SK-N-SH (cell line): ENCODE measurements around the gene BCO2.
"Not testable (repeated sequence)": the region's sequence is repeated elsewhere in the genome, so short reads cannot be mapped to it uniquely, and the experiment has no call there.

Source experiments
- CTCF ChIP-seq: fragments of 200-600 bp; sonication (generic); IDR thresholded peaks from 2 replicates; pipeline ENCODE4 v1.6.1; 2017; ENCODE audit warnings: antibody characterized with exemption, mild to moderate bottlenecking, moderate library complexity
- EP300 ChIP-seq, 2 experiments: IDR thresholded peaks; 2 replicates each; pipeline versions ENCODE4 v1.4.0 to v1.6.1; 2012; ENCODE audit warnings: borderline replicate concordance in 1 of 2, low read depth in 1 of 2, low read length in 1 of 2
- GABPA ChIP-seq: IDR thresholded peaks from 2 replicates; pipeline ENCODE4 v1.4.0; 2012; ENCODE audit warnings: low read depth, mild to moderate bottlenecking
- JUND ChIP-seq: IDR thresholded peaks from 2 replicates; pipeline ENCODE4 v1.4.0; 2012
- NFIC ChIP-seq: IDR thresholded peaks from 2 replicates; pipeline ENCODE4 v1.4.0; 2012; ENCODE audit warnings: borderline replicate concordance
- POLR2AphosphoS5 ChIP-seq: IDR thresholded peaks from 2 replicates; pipeline ENCODE4 v1.6.1; 2012; ENCODE audit warnings: low read depth, low read length
- SIN3A ChIP-seq: IDR thresholded peaks from 2 replicates; pipeline ENCODE4 v1.6.1; 2012; ENCODE audit warnings: low read depth, mild to moderate bottlenecking, low read length, moderate library complexity, borderline replicate concordance
- TAF1 ChIP-seq: IDR thresholded peaks from 2 replicates; pipeline ENCODE4 v1.6.1; 2012; ENCODE audit warnings: low read depth, mild to moderate bottlenecking, low read length, moderate library complexity, borderline replicate concordance
- TCF12 ChIP-seq: IDR thresholded peaks from 2 replicates; pipeline ENCODE4 v1.4.0; 2012
- USF2 ChIP-seq: fragments of 150-350 bp; IDR thresholded peaks from 2 replicates; pipeline ENCODE4 v1.6.1; 2017; ENCODE audit warnings: antibody characterized with exemption, low read length, low read depth, borderline replicate concordance
- YY1 ChIP-seq: IDR thresholded peaks from 2 replicates; pipeline ENCODE4 v1.4.0; 2012; ENCODE audit warnings: low read depth, mild to moderate bottlenecking
- TF ChIP-seq, protein P1 (sequence below): IDR thresholded peaks from 2 replicates; pipeline ENCODE4 v1.6.1; 2012; ENCODE audit warnings: mild to moderate bottlenecking, low read depth, low read length, moderate library complexity
- TF ChIP-seq, protein P2 (sequence below): IDR thresholded peaks from 2 replicates; pipeline ENCODE4 v1.4.0; 2012; ENCODE audit warnings: low read depth
- TF ChIP-seq, protein P3 (sequence below): IDR thresholded peaks from 2 replicates; pipeline ENCODE4; 2012

DNA sequence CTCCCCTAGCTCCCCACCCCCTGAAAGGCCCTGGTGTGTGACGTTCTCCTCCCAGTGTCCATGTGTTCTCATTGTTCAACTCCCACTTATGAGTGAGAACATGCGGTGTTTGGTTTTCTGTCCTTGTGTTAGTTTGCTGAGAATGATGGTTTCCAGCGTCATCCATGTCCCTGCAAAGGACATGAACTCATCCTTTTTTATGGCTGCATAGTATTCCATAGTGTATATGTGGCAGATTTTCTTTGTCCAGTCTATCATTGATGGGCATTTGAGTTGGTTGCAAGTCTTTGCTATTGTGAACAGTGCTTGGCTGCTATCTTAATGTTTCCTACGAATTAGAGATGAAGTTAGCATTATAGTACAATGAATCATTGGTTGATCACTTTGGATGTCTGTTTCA lies 23.8 kb downstream of the BCO2 start:
- TF ChIP-seq, protein P1, sequence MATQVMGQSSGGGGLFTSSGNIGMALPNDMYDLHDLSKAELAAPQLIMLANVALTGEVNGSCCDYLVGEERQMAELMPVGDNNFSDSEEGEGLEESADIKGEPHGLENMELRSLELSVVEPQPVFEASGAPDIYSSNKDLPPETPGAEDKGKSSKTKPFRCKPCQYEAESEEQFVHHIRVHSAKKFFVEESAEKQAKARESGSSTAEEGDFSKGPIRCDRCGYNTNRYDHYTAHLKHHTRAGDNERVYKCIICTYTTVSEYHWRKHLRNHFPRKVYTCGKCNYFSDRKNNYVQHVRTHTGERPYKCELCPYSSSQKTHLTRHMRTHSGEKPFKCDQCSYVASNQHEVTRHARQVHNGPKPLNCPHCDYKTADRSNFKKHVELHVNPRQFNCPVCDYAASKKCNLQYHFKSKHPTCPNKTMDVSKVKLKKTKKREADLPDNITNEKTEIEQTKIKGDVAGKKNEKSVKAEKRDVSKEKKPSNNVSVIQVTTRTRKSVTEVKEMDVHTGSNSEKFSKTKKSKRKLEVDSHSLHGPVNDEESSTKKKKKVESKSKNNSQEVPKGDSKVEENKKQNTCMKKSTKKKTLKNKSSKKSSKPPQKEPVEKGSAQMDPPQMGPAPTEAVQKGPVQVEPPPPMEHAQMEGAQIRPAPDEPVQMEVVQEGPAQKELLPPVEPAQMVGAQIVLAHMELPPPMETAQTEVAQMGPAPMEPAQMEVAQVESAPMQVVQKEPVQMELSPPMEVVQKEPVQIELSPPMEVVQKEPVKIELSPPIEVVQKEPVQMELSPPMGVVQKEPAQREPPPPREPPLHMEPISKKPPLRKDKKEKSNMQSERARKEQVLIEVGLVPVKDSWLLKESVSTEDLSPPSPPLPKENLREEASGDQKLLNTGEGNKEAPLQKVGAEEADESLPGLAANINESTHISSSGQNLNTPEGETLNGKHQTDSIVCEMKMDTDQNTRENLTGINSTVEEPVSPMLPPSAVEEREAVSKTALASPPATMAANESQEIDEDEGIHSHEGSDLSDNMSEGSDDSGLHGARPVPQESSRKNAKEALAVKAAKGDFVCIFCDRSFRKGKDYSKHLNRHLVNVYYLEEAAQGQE = not testable (repeated sequence)
- TF ChIP-seq NFIC; CTCF; GABPA; JUND; EP300 (IDR thresholded peaks at IDR 0.05; ENCODE audit: borderline replicate concordance in 1 of 2, low read depth in 1 of 2, low read length in 1 of 2); YY1; TCF12; POLR2AphosphoS5; USF2; TAF1; SIN3A: not testable (repeated sequence)
- TF ChIP-seq, protein P2, sequence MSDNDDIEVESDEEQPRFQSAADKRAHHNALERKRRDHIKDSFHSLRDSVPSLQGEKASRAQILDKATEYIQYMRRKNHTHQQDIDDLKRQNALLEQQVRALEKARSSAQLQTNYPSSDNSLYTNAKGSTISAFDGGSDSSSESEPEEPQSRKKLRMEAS = not testable (repeated sequence)
- TF ChIP-seq, protein P3, sequence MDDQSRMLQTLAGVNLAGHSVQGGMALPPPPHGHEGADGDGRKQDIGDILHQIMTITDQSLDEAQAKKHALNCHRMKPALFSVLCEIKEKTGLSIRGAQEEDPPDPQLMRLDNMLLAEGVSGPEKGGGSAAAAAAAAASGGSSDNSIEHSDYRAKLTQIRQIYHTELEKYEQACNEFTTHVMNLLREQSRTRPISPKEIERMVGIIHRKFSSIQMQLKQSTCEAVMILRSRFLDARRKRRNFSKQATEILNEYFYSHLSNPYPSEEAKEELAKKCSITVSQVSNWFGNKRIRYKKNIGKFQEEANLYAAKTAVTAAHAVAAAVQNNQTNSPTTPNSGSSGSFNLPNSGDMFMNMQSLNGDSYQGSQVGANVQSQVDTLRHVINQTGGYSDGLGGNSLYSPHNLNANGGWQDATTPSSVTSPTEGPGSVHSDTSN = not testable (repeated sequence)
